GM23338 (cell line): ENCODE results near the gene GNAT1. TPM values are rescaled to one million over a fixed set of nuclear protein-coding genes. Genes with fewer than 3 reads are reported as not detected.

Experiments used
- ATAC-seq: fragments of 200-7000 bp; cut with Tn5 transposase; 3 replicates; pipeline ENCODE4 v1.9.1; 2020
- DNase-seq: peaks from one replicate; pipeline ENCODE4 v3.0.0-alpha.2; 2015; ENCODE audit warnings: low spot score
- H2AFZ ChIP-seq: fragments of 200-600 bp; sonication (generic); 2 replicates; pipeline ENCODE4 v1.8.0; 2016; ENCODE audit warnings: antibody characterized with exemption, mild to moderate bottlenecking, moderate library complexity
- H3F3A ChIP-seq: fragments of 200-600 bp; sonication (generic); replicated peaks from 2 replicates; pipeline ENCODE4 v1.8.0; 2017; ENCODE audit warnings: antibody characterized with exemption, mixed run types, low read depth
- H3K27ac ChIP-seq: fragments of 200-600 bp; sonication (generic); 2 replicates; pipeline ENCODE4 v1.6.1; 2016; ENCODE audit warnings: low read depth
- H3K27me3 ChIP-seq: fragments of 200-600 bp; sonication (generic); 2 replicates; pipeline ENCODE4 v1.8.0; 2016; ENCODE audit warnings: mild to moderate bottlenecking, mixed run types, moderate library complexity; ENCODE audit not compliant: insufficient read depth
- H3K36me3 ChIP-seq: fragments of 200-600 bp; sonication (generic); 2 replicates; pipeline ENCODE4 v1.8.0; 2016; ENCODE audit warnings: mild to moderate bottlenecking; ENCODE audit not compliant: insufficient read depth
- H3K4me1 ChIP-seq: fragments of 200-600 bp; sonication (generic); 2 replicates; pipeline ENCODE4 v1.8.0; 2016; ENCODE audit warnings: mild to moderate bottlenecking, moderate library complexity; ENCODE audit not compliant: insufficient read depth
- H3K4me2 ChIP-seq: fragments of 200-600 bp; sonication (generic); 2 replicates; pipeline ENCODE4 v1.7.1; 2017; ENCODE audit warnings: mixed run types
- H3K4me3 ChIP-seq: fragments of 200-600 bp; sonication (generic); 2 replicates; pipeline ENCODE4 v1.6.1; 2016; ENCODE audit warnings: mixed run types
- H3K79me2 ChIP-seq: fragments of 200-600 bp; sonication (generic); replicated peaks from 2 replicates; pipeline ENCODE4 v1.8.0; 2017; ENCODE audit warnings: mild to moderate bottlenecking; ENCODE audit not compliant: insufficient read depth
- H3K9me2 ChIP-seq: fragments of 200-600 bp; sonication (generic); 2 replicates; pipeline ENCODE4 v1.8.0; 2017; ENCODE audit not compliant: insufficient read depth
- H4K20me1 ChIP-seq: fragments of 200-600 bp; sonication (generic); replicated peaks from 2 replicates; pipeline ENCODE4 v1.8.0; 2017; ENCODE audit warnings: mild to moderate bottlenecking; ENCODE audit not compliant: insufficient read depth
- H3K27ac Mint-ChIP-seq: 2 replicates; pipeline ENCODE4 v1.8.0; 2020; ENCODE audit warnings: inconsistent platforms, mild to moderate bottlenecking, moderate library complexity, mixed read lengths
- H3K27me3 Mint-ChIP-seq: 3 replicates; pipeline ENCODE4 v1.8.0; 2022; ENCODE audit warnings: low read depth, mild to moderate bottlenecking, moderate library complexity, mixed read lengths, inconsistent platforms; ENCODE audit not compliant: insufficient read depth, poor library complexity
- H3K36me3 Mint-ChIP-seq: 3 replicates; pipeline ENCODE4 v1.8.0; 2021; ENCODE audit warnings: low read depth, mild to moderate bottlenecking, inconsistent platforms, moderate library complexity, mixed read lengths
- H3K4me1 Mint-ChIP-seq: 3 replicates; pipeline ENCODE4 v1.8.0; 2020; ENCODE audit warnings: mild to moderate bottlenecking, inconsistent platforms, mixed read lengths
- H3K4me3 Mint-ChIP-seq: 3 replicates; pipeline ENCODE4 v1.8.0; 2021; ENCODE audit warnings: moderate library complexity, mild to moderate bottlenecking, inconsistent platforms, mixed read lengths
- H3K9me3 Mint-ChIP-seq: 3 replicates; pipeline ENCODE4 v1.8.0; 2020; ENCODE audit warnings: moderate library complexity, mild to moderate bottlenecking, inconsistent platforms, mixed read lengths
- CREB1 ChIP-seq: fragments of 250-450 bp; sonication (Bioruptor Pico); IDR thresholded peaks from 2 replicates; pipeline ENCODE4 v1.5.0; 2020; ENCODE audit warnings: low read depth, mild to moderate bottlenecking, moderate library complexity
- EZH2phosphoT487 ChIP-seq: fragments of 200-600 bp; sonication (generic); IDR thresholded peaks from one replicate; pipeline ENCODE4 v1.8.1; 2018; ENCODE audit warnings: antibody characterized with exemption; ENCODE audit not compliant: unreplicated experiment
- JUNB ChIP-seq: IDR thresholded peaks from one replicate; pipeline ENCODE4 v1.6.1; 2016; ENCODE audit warnings: antibody characterized with exemption; ENCODE audit not compliant: unreplicated experiment
- NANOG ChIP-seq: IDR thresholded peaks from 2 replicates; pipeline ENCODE4 v1.6.1; 2016; ENCODE audit warnings: antibody characterized with exemption, borderline replicate concordance
- STAT1 ChIP-seq: IDR thresholded peaks from one replicate; pipeline ENCODE4 v1.6.1; 2016; ENCODE audit warnings: antibody characterized with exemption; ENCODE audit not compliant: unreplicated experiment
- ZNF114 ChIP-seq: fragments of 250-450 bp; sonication (Bioruptor Pico); IDR thresholded peaks from 2 replicates; pipeline ENCODE4 v1.5.0; 2020; ENCODE audit warnings: mild to moderate bottlenecking, moderate library complexity
- polyA plus RNA-seq: library from polyadenylated mRNA; unstranded; fragments of >200 nt; fragmentation: Nextera tagmentation; extraction: Ambion mirVana; gene quantifications from 2 replicates; pipeline ENCODE4 v1.2.1, GENCODE V29; 2016
- total RNA-seq: library from RNA; depleted of rRNA; stranded (reverse); fragments of >200 nt; shearing (Covaris generic); gene quantifications from 2 replicates; pipeline ENCODE4 v1.2.3, GENCODE V29; 2014
- TF ChIP-seq, protein P1 (sequence below): IDR thresholded peaks from one replicate; pipeline ENCODE4 v1.6.1; 2018; ENCODE audit warnings: antibody characterized with exemption; ENCODE audit not compliant: unreplicated experiment
- TF ChIP-seq, protein P2 (sequence below): IDR thresholded peaks from 2 replicates; pipeline ENCODE4 v1.6.1; 2016; ENCODE audit warnings: antibody characterized with exemption
- TF ChIP-seq, protein P3 (sequence below): fragments of 250-450 bp; sonication (Bioruptor Pico); IDR thresholded peaks from 2 replicates; pipeline ENCODE4 v1.5.0; 2020; ENCODE audit warnings: mild to moderate bottlenecking, moderate library complexity
- TF ChIP-seq, protein P4 (sequence below), 2 experiments: fragments of 200-600 bp in 1 of 2; sonication (generic) in 1 of 2; conservative IDR thresholded peaks; 2 replicates each; pipeline versions ENCODE4 v1.5.1 to v1.6.1; 2016 to 2017; ENCODE audit warnings: antibody characterized with exemption in 2 of 2, low read depth in 2 of 2, mild to moderate bottlenecking in 2 of 2, moderate library complexity in 1 of 2

The GNAT1 gene
- total and polyA plus RNA-seq, 2 experiments from 2014 or later = not detected

DNA sequence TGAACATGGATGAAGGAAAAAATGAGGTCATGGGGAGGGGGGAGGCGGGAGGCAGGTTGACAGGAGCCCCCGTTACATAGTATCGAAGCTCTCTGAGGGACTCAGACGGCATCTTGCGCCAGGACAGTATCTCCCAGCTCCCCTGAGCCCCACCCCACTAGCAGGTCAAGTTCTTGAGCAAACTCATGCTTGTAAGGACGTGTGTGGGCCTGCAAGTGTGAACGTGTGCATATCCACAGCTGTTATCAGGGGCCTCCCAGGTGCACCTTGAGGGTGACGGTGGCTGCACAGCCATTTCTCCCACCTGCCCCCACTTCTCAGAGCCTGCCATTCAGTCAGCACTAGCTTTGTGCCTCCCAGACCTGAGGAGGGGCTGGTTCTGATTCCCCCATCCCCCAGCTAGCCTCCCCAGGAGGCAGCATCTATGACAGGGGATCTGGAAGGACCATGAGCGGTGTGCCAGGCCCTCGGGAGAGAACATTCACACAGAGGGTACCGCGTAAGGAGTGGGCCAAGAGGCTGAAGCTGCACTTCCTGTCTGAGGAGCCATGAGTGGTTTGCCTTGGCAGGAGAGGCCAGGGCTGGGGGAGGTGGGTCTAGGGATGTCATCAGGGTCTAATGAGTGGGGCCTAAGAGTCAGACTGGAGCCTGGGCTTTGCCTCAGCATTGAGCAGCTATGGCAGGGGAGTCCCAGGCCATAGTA is 33.4 kb upstream of the GNAT1 start (continued):
- TF ChIP-seq, protein P1, sequence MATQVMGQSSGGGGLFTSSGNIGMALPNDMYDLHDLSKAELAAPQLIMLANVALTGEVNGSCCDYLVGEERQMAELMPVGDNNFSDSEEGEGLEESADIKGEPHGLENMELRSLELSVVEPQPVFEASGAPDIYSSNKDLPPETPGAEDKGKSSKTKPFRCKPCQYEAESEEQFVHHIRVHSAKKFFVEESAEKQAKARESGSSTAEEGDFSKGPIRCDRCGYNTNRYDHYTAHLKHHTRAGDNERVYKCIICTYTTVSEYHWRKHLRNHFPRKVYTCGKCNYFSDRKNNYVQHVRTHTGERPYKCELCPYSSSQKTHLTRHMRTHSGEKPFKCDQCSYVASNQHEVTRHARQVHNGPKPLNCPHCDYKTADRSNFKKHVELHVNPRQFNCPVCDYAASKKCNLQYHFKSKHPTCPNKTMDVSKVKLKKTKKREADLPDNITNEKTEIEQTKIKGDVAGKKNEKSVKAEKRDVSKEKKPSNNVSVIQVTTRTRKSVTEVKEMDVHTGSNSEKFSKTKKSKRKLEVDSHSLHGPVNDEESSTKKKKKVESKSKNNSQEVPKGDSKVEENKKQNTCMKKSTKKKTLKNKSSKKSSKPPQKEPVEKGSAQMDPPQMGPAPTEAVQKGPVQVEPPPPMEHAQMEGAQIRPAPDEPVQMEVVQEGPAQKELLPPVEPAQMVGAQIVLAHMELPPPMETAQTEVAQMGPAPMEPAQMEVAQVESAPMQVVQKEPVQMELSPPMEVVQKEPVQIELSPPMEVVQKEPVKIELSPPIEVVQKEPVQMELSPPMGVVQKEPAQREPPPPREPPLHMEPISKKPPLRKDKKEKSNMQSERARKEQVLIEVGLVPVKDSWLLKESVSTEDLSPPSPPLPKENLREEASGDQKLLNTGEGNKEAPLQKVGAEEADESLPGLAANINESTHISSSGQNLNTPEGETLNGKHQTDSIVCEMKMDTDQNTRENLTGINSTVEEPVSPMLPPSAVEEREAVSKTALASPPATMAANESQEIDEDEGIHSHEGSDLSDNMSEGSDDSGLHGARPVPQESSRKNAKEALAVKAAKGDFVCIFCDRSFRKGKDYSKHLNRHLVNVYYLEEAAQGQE = no peak
- TF ChIP-seq, protein P2, sequence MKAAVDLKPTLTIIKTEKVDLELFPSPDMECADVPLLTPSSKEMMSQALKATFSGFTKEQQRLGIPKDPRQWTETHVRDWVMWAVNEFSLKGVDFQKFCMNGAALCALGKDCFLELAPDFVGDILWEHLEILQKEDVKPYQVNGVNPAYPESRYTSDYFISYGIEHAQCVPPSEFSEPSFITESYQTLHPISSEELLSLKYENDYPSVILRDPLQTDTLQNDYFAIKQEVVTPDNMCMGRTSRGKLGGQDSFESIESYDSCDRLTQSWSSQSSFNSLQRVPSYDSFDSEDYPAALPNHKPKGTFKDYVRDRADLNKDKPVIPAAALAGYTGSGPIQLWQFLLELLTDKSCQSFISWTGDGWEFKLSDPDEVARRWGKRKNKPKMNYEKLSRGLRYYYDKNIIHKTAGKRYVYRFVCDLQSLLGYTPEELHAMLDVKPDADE = no peak
- TF ChIP-seq STAT1 = no peak

DNA sequence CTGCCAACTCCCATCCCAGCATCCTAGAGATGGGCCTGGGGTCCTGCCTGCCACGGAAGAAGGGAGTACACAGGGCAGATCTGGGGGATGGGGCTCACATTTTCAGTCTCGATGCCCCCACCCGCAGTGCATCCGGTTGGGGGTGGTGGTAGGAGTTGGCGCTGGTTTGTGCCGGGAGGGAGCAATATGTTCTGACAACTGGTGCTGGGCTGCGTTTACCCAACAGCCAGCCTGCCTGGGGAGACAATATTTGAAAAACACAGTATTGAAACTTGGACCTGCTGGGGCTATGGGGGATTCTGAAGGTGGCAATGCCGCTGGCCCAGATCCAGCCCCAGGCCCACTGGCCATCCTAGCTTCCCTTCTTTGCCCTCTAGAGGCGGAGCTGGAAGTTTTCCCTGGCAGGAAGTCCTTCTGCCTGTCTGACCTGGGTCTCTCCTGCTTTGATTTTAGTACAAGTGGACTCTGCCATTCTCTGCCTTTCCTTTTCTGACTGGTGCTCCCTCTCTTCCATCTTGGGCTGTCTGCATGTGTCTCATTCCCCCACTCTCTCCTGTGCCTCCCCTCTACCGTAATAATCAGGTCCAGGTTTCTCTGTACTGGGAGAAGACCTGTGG is 32.8 kb upstream of the GNAT1 start:
- Histone ChIP-seq H4K20me1 (peaks cover 7% of the 10 kb centered on the region; the same call in 1 of the 2 replicates), H3K79me2 (peaks cover 32% of the 10 kb centered on the region), H3F3A (peaks cover 6% of the 10 kb centered on the region; the same call in 1 of the 2 replicates), H3K9me2 (no peaks in the 10 kb centered on the region), H3K36me3 (peaks cover 12% of the 10 kb centered on the region; the same call in 1 of the 2 replicates), H3K27me3 (peaks cover 13% of the 10 kb centered on the region), H2AFZ (no peak overlapping the region), H3K4me1 (peaks cover 32% of the 10 kb centered on the region), H3K4me2 (peak overlapping the region; percentile 99), H3K27ac (peak overlapping the region; percentile 39; the same call in 1 of the 2 replicates), H3K4me3 (no peak overlapping the region)
- Mint-ChIP-seq H3K4me3 (peak overlapping the region; percentile 37; the same call in 1 of the 3 replicates), H3K9me3 (no peaks in the 10 kb centered on the region), H3K27me3 (peaks cover 20% of the 10 kb centered on the region), H3K4me1 (peaks cover 46% of the 10 kb centered on the region), H3K27ac (no peak overlapping the region), H3K36me3 (peaks cover 32% of the 10 kb centered on the region; the same call in 2 of the 3 replicates)
- DNase-seq = no peak
- no peak for ATAC-seq
- no peak for TF ChIP-seq JUNB
- no peak for TF ChIP-seq NANOG
- no peak for TF ChIP-seq CREB1 (CRISPR knock-in tag)
- no peak for TF ChIP-seq STAT1
- TF ChIP-seq, protein P3, sequence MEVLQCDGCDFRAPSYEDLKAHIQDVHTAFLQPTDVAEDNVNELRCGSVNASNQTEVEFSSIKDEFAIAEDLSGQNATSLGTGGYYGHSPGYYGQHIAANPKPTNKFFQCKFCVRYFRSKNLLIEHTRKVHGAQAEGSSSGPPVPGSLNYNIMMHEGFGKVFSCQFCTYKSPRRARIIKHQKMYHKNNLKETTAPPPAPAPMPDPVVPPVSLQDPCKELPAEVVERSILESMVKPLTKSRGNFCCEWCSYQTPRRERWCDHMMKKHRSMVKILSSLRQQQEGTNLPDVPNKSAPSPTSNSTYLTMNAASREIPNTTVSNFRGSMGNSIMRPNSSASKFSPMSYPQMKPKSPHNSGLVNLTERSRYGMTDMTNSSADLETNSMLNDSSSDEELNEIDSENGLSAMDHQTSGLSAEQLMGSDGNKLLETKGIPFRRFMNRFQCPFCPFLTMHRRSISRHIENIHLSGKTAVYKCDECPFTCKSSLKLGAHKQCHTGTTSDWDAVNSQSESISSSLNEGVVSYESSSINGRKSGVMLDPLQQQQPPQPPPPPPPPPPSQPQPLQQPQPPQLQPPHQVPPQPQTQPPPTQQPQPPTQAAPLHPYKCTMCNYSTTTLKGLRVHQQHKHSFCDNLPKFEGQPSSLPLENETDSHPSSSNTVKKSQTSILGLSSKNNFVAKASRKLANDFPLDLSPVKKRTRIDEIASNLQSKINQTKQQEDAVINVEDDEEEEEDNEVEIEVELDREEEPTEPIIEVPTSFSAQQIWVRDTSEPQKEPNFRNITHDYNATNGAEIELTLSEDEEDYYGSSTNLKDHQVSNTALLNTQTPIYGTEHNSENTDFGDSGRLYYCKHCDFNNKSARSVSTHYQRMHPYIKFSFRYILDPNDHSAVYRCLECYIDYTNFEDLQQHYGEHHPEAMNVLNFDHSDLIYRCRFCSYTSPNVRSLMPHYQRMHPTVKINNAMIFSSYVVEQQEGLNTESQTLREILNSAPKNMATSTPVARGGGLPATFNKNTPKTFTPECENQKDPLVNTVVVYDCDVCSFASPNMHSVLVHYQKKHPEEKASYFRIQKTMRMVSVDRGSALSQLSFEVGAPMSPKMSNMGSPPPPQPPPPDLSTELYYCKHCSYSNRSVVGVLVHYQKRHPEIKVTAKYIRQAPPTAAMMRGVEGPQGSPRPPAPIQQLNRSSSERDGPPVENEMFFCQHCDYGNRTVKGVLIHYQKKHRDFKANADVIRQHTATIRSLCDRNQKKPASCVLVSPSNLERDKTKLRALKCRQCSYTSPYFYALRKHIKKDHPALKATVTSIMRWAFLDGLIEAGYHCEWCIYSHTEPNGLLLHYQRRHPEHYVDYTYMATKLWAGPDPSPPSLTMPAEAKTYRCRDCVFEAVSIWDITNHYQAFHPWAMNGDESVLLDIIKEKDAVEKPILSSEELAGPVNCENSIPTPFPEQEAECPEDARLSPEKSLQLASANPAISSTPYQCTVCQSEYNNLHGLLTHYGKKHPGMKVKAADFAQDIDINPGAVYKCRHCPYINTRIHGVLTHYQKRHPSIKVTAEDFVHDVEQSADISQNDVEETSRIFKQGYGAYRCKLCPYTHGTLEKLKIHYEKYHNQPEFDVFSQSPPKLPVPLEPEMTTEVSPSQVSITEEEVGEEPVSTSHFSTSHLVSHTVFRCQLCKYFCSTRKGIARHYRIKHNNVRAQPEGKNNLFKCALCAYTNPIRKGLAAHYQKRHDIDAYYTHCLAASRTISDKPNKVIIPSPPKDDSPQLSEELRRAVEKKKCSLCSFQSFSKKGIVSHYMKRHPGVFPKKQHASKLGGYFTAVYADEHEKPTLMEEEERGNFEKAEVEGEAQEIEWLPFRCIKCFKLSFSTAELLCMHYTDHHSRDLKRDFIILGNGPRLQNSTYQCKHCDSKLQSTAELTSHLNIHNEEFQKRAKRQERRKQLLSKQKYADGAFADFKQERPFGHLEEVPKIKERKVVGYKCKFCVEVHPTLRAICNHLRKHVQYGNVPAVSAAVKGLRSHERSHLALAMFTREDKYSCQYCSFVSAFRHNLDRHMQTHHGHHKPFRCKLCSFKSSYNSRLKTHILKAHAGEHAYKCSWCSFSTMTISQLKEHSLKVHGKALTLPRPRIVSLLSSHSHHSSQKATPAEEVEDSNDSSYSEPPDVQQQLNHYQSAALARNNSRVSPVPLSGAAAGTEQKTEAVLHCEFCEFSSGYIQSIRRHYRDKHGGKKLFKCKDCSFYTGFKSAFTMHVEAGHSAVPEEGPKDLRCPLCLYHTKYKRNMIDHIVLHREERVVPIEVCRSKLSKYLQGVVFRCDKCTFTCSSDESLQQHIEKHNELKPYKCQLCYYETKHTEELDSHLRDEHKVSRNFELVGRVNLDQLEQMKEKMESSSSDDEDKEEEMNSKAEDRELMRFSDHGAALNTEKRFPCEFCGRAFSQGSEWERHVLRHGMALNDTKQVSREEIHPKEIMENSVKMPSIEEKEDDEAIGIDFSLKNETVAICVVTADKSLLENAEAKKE (CRISPR knock-in tag) = no peak
- TF ChIP-seq, protein P4, sequence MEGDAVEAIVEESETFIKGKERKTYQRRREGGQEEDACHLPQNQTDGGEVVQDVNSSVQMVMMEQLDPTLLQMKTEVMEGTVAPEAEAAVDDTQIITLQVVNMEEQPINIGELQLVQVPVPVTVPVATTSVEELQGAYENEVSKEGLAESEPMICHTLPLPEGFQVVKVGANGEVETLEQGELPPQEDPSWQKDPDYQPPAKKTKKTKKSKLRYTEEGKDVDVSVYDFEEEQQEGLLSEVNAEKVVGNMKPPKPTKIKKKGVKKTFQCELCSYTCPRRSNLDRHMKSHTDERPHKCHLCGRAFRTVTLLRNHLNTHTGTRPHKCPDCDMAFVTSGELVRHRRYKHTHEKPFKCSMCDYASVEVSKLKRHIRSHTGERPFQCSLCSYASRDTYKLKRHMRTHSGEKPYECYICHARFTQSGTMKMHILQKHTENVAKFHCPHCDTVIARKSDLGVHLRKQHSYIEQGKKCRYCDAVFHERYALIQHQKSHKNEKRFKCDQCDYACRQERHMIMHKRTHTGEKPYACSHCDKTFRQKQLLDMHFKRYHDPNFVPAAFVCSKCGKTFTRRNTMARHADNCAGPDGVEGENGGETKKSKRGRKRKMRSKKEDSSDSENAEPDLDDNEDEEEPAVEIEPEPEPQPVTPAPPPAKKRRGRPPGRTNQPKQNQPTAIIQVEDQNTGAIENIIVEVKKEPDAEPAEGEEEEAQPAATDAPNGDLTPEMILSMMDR (conservative IDR thresholded peaks at IDR 0.05; ENCODE audit: low read depth in 2 of 2) = no peak
- TF ChIP-seq ZNF114 = no peak
- TF ChIP-seq EZH2phosphoT487 = no peak
